ENCODE measurements around the gene NLGN2. TPM values are rescaled to one million over a fixed set of nuclear protein-coding genes. Genes with fewer than 3 reads are reported as not detected.
"Not testable (repeated sequence)": the region's sequence is repeated elsewhere in the genome, so short reads cannot be mapped to it uniquely, and the experiment has no call there.

The NLGN2 gene
- polyA plus RNA-seq, 1 donor from 2014 or later, result 13.8 TPM

- Histone ChIP-seq H3K27me3 (ENCODE audit: insufficient read depth, low read depth, low read length) (no peaks in the 10 kb centered on the region), H3K4me3 (ENCODE audit: low read length) (no peak overlapping the region), H3K36me3 (ENCODE audit: insufficient read depth, low read length) (no peaks in the 10 kb centered on the region), H3K79me2 (replicated peaks; ENCODE audit: insufficient read depth, low read length) (no peaks in the 10 kb centered on the region), H3F3A (ENCODE audit: insufficient read depth, low read length, poor library complexity, severe bottlenecking) (no peaks in the 10 kb centered on the region), H3K9me3 (ENCODE audit: low read length) (no peaks in the 10 kb centered on the region), H3K4me2 (ENCODE audit: low read length) (no peak overlapping the region), H4K20me1 (ENCODE audit: insufficient read depth) (no peaks in the 10 kb centered on the region), H3K9me2 (ENCODE audit: insufficient read depth, low read length) (no peaks in the 10 kb centered on the region), H2AFZ (ENCODE audit: low read depth, low read length) (no peak overlapping the region), H3K27ac (ENCODE audit: low read length) (no peak overlapping the region), H3K9ac (ENCODE audit: low read length) (no peak overlapping the region)
- TF ChIP-seq REST (IDR thresholded peaks at IDR 0.05; ENCODE audit: borderline replicate concordance) (no peak), POLR2AphosphoS5 (IDR thresholded peaks at IDR 0.05) (no peak), EZH2 (IDR thresholded peaks at IDR 0.05; ENCODE audit: borderline replicate concordance, insufficient read depth, low read length, poor library complexity, severe bottlenecking) (no peak), SMC3 (conservative IDR thresholded peaks at IDR 0.05; ENCODE audit: poor library complexity) (no peak), MXI1 (conservative IDR thresholded peaks at IDR 0.05; ENCODE audit: poor library complexity, severe bottlenecking) (no peak)
Observed at GRCh38 chr17:7363311-7363710, 44.3 kb upstream of the NLGN2 start.

GRCh38 chr17:7365963-7366362 is 41.7 kb upstream of the NLGN2 start:
- H3F3A ChIP-seq (ENCODE audit: insufficient read depth, low read length, poor library complexity, severe bottlenecking); H3K9me2 ChIP-seq (ENCODE audit: insufficient read depth, low read length); H3K9ac ChIP-seq (ENCODE audit: low read length); H2AFZ ChIP-seq (ENCODE audit: low read depth, low read length); H3K4me3 ChIP-seq (ENCODE audit: low read length); H3K4me2 ChIP-seq (ENCODE audit: low read length); H3K27ac ChIP-seq (ENCODE audit: low read length); H3K79me2 ChIP-seq (replicated peaks; ENCODE audit: insufficient read depth, low read length); H4K20me1 ChIP-seq (ENCODE audit: insufficient read depth); H3K9me3 ChIP-seq (ENCODE audit: low read length); H3K27me3 ChIP-seq (ENCODE audit: insufficient read depth, low read depth, low read length); H3K36me3 ChIP-seq (ENCODE audit: insufficient read depth, low read length): not testable (repeated sequence)

- no peaks in the 10 kb centered on the region for H3K79me2 ChIP-seq (replicated peaks; ENCODE audit: insufficient read depth, low read length)
- TF ChIP-seq EP300 (conservative IDR thresholded peaks at IDR 0.05; ENCODE audit: poor library complexity, severe bottlenecking) (no peak), POLR2AphosphoS5 (IDR thresholded peaks at IDR 0.05) (no peak), REST (IDR thresholded peaks at IDR 0.05; ENCODE audit: borderline replicate concordance) (no peak), EZH2 (IDR thresholded peaks at IDR 0.05; ENCODE audit: borderline replicate concordance, insufficient read depth, low read length, poor library complexity, severe bottlenecking) (no peak)
- no peak overlapping the region for H3K4me3 ChIP-seq (ENCODE audit: low read length)
- no peak overlapping the region for H3K27ac ChIP-seq (ENCODE audit: low read length)
- H3K9ac ChIP-seq (ENCODE audit: low read length), result no peak overlapping the region
- no peaks in the 10 kb centered on the region for H3K27me3 ChIP-seq (ENCODE audit: insufficient read depth, low read depth, low read length)
- no peak overlapping the region for H3K4me2 ChIP-seq (ENCODE audit: low read length)
- no peaks in the 10 kb centered on the region for H3K9me3 ChIP-seq (ENCODE audit: low read length)
- no peaks in the 10 kb centered on the region for H4K20me1 ChIP-seq (ENCODE audit: insufficient read depth)
- no peaks in the 10 kb centered on the region for H3F3A ChIP-seq (ENCODE audit: insufficient read depth, low read length, poor library complexity, severe bottlenecking)
- no peaks in the 10 kb centered on the region for H3K36me3 ChIP-seq (ENCODE audit: insufficient read depth, low read length)
- H3K9me2 ChIP-seq (ENCODE audit: insufficient read depth, low read length), result no peaks in the 10 kb centered on the region
- no peak overlapping the region for H2AFZ ChIP-seq (ENCODE audit: low read depth, low read length)
Observed at GRCh38 chr17:7367083-7367482, 40.6 kb upstream of the NLGN2 start.
